Fibroblast of the aortic adventitia (primary cell): ENCODE results near the gene SOD2. TPM values are rescaled to one million over a fixed set of nuclear protein-coding genes. Genes with fewer than 3 reads are reported as not detected.
"Not testable (repeated sequence)": the region's sequence is repeated elsewhere in the genome, so short reads cannot be mapped to it uniquely, and the experiment has no call there.

Experiments
- DNase-seq: peaks from one replicate; pipeline ENCODE4 v3.0.0-alpha.2; 2010; ENCODE audit warnings: low read depth
- H3K4me3 ChIP-seq: 2 replicates; pipeline ENCODE4 v1.5.1; 2011; ENCODE audit warnings: low read depth, mild to moderate bottlenecking, control low read depth, low read length, moderate library complexity
- total RNA-seq: library from RNA; depleted of rRNA; stranded (reverse); fragments of >200 nt; gene quantifications from 2 replicates; pipeline ENCODE4 v1.2.3, GENCODE V29; 2012; ENCODE audit warnings: low replicate concordance
- TF ChIP-seq, protein P1 (sequence below): IDR thresholded peaks from 2 replicates; pipeline ENCODE4 v1.5.1; 2011; ENCODE audit warnings: mild to moderate bottlenecking, low read length, control low read depth, inconsistent platforms; ENCODE audit not compliant: insufficient read depth

Gene SOD2
- total RNA-seq, 1 donor: 184 TPM

DNA sequence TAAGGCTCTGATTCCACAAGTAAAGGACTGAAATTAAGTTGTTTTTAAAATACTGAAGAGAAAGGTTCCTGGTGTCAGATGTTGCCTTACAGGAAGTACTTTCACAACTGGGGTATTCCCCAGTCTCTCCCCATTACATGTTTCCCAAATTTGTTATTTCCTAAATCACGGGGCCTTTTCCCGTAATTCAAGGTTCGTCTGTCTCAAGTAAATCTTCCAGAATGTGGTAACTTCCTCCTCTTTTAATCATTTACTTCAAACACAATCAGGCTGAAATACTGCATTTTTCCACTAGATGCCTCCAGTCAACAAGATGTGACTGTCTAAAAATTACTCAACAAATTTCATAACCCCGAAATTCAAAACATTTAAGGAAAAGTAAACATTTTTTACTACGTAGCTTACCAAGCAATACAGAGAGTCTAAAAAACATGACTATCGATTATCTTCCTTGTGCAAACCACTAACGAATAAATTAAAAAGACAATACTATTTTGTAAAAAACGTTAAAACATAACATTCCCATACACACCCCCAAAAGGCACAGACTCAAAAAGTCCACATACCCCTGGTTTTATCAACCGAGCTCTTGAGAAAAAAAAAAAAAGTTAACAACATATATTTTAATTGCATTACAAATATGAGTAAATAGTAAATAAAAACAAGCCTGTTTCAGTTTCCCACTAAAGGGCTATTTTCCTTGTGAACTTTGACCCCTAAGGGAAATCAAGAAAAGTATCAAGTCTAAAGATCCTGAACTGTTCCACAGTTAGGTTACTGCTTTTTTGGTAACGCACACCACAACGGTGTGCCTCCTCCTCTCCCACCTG is 1.7 kb downstream of the SOD2 start:
- H3K4me3 ChIP-seq: peak overlapping the region; percentile 95
- TF ChIP-seq, protein P1, sequence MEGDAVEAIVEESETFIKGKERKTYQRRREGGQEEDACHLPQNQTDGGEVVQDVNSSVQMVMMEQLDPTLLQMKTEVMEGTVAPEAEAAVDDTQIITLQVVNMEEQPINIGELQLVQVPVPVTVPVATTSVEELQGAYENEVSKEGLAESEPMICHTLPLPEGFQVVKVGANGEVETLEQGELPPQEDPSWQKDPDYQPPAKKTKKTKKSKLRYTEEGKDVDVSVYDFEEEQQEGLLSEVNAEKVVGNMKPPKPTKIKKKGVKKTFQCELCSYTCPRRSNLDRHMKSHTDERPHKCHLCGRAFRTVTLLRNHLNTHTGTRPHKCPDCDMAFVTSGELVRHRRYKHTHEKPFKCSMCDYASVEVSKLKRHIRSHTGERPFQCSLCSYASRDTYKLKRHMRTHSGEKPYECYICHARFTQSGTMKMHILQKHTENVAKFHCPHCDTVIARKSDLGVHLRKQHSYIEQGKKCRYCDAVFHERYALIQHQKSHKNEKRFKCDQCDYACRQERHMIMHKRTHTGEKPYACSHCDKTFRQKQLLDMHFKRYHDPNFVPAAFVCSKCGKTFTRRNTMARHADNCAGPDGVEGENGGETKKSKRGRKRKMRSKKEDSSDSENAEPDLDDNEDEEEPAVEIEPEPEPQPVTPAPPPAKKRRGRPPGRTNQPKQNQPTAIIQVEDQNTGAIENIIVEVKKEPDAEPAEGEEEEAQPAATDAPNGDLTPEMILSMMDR: peak; percentile 78
- DNase-seq: peak; percentile 96

DNA sequence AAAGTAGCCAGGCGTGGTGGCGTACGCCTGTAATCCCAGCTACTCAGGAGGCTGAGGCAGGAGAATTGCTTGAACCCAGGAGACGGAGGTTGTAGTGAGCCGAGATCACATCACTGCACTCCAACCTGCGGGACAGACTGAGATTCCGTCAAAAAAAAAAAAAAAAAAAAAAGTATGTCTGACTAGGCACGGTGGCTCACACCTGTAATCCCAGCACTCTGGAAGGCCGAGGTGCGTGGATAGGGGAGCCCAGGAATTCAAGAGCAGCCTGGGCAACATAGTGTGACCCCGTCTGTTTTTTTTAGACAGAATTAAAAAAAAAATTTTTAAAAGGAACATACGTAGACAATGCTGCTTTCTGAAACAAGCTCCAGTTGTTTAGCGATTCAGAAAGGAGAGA is 2.9 kb downstream of the SOD2 start:
- peak overlapping the region; percentile 19 for H3K4me3 ChIP-seq
- not testable (repeated sequence) for DNase-seq

DNA sequence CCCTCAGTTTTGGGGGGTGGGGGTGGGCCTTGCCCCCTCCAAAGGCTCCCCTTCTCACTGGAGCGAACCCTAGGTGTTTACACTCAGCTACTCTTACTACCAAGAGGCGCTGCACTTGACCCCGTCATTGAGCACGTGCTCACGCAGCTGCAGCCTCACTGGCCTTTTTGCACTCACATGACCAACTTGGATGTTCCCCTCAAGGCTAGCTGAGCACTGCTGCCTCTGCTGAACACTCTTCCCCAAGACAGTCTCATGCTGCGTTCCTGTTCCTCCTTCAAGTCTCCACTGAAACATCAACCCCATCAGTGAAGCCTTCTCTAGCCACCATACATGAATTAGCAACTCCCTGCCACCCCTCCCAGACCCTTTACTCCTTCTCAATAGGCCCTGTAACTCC is 4.0 kb downstream of the SOD2 start:
- TF ChIP-seq, protein P1: no peak
- peak overlapping the region; percentile 53 for H3K4me3 ChIP-seq
- DNase-seq: no peak

DNA sequence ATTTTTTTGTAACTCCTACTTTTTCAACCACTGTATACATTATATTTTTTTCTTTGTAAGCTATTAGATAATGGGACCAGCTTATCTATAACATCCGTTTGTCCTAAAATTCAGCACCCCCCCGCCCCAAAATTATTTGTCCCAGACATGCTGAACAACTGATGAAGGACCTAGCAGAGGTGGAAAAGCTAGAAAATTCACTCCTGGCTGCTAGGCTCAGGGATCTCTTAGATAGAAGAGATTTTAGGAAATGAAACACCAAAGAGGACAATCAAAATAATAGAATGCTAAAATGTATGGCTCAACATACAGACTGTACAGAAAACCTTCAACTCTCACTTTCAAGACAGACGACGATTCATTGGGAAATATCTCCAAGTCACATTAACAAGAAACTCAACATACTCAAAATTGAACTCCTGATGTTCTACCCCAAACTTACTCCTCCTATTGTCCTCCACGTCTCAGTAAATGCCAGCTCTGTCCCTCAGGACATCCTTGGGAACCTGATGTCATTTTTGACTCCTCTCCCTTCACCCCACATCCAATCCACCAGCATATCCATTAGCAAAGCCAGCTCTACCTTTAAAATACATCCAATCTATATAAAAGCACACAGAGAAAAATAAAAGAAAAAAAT is 4.7 kb downstream of the SOD2 start:
- TF ChIP-seq, protein P1: no peak

DNA sequence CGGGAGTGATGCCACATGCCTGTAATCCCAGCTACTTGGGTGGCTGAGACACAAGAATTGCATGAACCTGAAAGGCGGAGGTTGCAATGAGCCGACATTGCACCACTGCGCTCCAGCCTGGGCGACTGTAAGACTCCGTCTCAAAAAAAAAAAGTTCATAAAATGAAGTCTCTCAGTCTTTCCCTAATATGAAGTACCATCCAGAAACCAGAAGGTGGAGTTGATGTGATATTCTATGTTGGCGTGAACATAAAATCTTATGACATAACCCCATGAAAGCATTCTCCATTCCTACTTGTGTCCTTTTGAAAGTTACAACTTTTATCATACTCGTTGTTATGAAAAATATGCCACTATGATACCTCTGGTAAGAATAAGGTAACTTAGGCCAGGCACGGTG is 5.7 kb downstream of the SOD2 start:
- DNase-seq: no peak
- TF ChIP-seq, protein P1: no peak
- H3K4me3 ChIP-seq: no peak overlapping the region

More for the DNA sequence above, 4.7 kb downstream of the SOD2 start:
- H3K4me3 ChIP-seq: peak overlapping the region; percentile 53
- no peak for DNase-seq

DNA sequence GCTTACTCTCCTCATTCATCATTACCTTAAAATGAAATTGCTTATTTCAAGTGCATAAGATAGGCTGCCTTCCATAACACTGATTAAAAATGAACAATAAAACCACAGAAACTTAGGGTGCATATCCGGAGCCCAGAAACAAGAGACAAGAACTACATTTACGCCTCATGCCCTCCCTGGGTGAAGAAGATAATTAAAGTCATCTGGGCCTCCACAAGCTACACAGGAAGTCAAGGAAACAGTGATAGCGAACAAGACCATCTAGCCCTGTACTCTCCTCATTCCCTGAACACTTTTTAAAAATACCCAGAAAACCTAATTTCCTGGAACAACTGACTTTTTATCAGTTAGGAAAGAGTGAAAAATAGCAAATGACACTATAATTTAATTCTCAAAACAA is 6.3 kb downstream of the SOD2 start:
- TF ChIP-seq, protein P1: no peak
- DNase-seq: no peak
- no peak overlapping the region for H3K4me3 ChIP-seq

DNA sequence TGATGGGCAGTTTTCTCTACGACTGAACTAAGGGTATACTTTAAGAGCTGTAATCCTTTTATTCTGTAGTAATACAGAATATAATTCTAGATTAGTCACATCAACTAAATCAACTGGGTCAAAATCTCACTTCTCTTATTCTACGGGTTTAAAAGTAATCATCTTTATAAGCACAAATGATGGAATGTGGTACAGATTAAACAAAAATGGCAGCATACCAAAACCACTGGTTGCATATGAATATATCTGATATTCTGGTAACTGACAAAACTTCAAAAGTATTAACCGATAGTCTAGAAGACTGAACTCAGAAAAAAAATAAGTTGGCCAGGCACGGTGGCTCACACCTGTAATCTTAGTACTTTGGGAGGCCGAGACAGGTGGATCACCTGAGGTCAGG is 7.0 kb downstream of the SOD2 start:
- DNase-seq: no peak
- H3K4me3 ChIP-seq: no peak overlapping the region
- TF ChIP-seq, protein P1: no peak
